Activated CD4-positive, alpha-beta T cell treated with anti-CD3 and anti-CD28 coated beads, Interleukin-2, amount 50 U/mL, for 48 hours (primary cell): ENCODE measurements around the gene RSBN1.
"Not testable (repeated sequence)": the region's sequence is repeated elsewhere in the genome, so short reads cannot be mapped to it uniquely, and the experiment has no call there.

Source experiments
- DNase-seq, 2 experiments: peaks; one replicate each; pipeline ENCODE4 v3.0.0-alpha.2; 2020

Gene RSBN1

GRCh38 chr1:113734357-113735055 is 77.8 kb downstream of the RSBN1 start:
- DNase-seq, result no peak

- no peak for DNase-seq
These were observed 79.5 kb downstream of the RSBN1 start for GRCh38 chr1:113732802-113733201.

GRCh38 chr1:113721010-113721409 is 91.3 kb downstream of the RSBN1 start:
- DNase-seq, result no peak

- not testable (repeated sequence) for DNase-seq
These were observed 93.7 kb downstream of the RSBN1 start for GRCh38 chr1:113718621-113719020.

GRCh38 chr1:113717506-113717905 is 94.8 kb downstream of the RSBN1 start:
- DNase-seq, result not testable (repeated sequence)

GRCh38 chr1:113714606-113715269 is 97.5 kb downstream of the RSBN1 start:
- no peak for DNase-seq
